NOMO-1 (cell line): ENCODE measurements around the gene PTGER2.

Source experiments
- DNase-seq, 2 experiments: peaks; one replicate each; lab custom pipeline; 2025; ENCODE audit not compliant: unreplicated experiment in 2 of 2; lab: John Stamatoyannopoulos, UW

PTGER2 gene

DNA sequence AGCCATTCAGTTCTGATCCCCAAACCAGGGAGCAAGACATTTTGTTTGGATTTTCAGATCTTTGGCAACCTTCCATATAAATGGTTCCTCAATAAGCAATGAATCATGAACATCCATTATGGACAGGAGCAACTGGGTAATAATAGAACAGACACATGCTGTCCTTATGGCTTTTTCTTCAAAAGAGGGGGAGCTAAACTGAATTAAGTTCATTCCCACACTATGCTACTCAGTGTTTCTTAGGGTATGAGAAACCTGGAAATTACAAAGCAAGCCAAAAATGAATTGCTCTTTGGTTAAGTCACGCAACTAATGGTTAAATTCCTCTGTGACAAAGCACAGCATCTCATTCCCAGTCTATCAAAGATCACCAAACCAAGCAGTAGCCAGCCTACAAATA lies 51.0 kb downstream of the PTGER2 start:
- DNase-seq: no peak

DNA sequence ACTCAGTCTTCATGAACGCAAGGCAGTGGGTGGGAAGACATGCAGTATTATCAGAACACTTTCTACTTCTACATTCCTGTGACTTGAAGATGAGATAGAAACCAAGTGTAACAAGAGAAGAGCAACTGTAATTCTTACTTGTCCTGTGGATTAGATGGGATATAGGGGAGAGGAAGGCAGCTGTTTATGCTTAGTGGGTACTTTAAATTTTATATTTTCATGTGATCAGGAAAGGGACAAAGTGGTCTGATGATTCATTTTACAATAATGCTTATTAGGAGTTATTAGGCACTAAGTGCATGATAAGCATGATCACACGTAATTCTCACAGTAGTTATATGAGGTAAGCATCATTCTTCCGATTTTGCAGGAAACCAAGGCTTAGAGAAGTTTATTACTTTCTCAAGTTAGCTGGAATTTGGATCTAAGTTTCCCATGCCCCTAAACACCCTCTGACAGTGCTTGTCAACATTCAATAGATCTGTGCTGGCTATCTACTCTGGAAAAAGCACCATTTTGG lies 52.7 kb downstream of the PTGER2 start:
- no peak for DNase-seq

DNA sequence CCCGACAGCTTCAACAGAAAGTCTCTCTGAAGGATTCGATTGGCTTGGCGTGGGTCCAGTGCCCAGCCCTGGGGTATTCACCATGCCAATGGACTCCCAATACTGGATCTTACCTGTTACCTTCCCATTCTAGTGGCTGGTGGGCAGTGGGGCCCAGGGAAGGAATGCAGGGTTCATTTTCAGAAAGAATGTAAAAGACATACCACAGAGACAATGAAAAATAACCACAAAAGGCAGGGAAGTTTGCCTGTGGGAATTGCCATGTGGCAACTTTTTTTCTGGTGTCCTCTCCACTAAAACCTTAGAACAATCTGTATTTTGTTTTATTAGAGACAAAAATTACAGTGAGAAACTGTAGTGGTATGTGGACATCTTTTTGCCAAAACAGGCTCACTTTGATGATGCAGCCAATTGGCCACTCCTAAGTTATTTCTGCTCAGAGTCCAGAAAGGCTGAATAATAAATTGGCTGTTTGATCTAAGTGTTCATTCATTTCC lies 55.2 kb downstream of the PTGER2 start:
- no peak for DNase-seq

DNA sequence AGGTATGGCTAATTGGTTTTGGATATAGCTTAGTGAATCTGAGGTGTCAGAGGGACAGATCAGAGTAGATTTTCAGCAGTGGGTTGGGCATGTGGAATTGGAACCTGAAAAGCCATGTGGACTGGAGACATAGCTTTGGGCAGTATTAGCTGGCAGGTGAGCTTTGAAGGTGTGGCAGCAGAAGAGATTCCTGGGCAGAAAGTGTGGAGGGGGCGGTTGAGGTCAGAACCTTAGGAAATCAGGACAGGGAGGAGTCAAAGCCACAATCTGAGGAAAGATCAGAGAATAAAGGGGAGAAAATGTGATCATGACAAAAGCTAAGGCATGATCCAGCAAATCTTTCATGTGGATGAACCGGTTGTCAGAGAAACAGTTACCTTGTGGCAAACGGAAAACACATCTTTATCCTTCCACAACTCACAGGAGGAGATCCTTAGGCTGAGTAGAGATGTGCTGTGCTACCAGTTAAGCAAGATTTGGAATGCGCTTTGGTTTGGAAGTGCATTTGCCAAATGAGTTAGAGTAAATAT lies 56.4 kb downstream of the PTGER2 start:
- DNase-seq: no peak

DNA sequence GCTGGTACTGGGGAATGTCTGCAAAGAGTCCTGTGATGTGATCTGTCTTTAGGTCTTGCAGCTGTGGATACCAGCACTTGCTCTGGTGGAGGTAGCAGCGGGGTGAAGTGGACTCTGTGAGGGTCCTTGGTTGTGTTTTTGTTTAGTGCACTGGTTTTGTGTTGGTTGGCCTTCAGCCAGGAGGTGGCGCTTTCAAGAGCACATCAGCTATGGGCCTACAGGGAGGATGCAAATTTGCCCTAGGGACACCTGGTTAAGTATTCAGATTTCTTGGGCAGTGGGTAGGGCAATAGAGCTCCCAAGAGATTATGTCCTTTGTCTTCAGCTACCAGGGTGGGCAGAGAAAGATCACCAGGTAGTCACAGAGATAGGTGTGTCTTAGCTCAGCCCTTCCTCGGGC lies 63.8 kb downstream of the PTGER2 start:
- no peak for DNase-seq
